Hepatocyte (in vitro differentiated cells): ENCODE data around the gene VENTX.

Experiments used
- EZH2 ChIP-seq: fragments of 200-600 bp; sonication (generic); IDR thresholded peaks from 2 replicates; pipeline ENCODE4 v1.6.1; 2016; ENCODE audit warnings: antibody characterized with exemption, mild to moderate bottlenecking, borderline replicate concordance
- EZH2phosphoT487 ChIP-seq: fragments of 200-600 bp; sonication (generic); IDR thresholded peaks from one replicate; pipeline ENCODE4 v1.6.1; 2018; ENCODE audit warnings: antibody characterized with exemption, mild to moderate bottlenecking, low read depth, moderate library complexity; ENCODE audit not compliant: unreplicated experiment, severe bottlenecking
- TF ChIP-seq, protein P1 (sequence below): fragments of 200-600 bp; sonication (generic); IDR thresholded peaks from 2 replicates; pipeline ENCODE4 v1.5.1; 2016; ENCODE audit warnings: antibody characterized with exemption, mild to moderate bottlenecking; ENCODE audit not compliant: poor library complexity

DNA sequence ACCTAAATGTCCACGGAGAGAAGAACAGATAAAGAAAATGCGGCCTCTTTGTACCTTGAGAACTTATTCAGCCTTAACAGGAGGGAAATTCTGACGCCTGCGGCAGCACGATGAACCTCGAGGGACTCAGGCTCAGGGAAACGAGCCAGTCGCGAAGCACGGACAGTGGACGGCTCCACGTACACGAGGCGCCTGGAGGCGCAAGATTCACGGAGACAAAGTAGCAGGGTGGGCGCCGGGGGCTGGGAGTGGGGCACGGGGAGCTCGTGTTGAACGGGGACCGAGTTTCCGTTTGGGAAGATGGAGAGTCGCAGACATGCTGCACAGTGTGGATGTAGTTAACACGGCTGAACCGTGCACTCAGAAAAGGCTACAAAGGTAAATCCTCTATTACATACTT is 20.9 kb upstream of the VENTX start:
- TF ChIP-seq, protein P1, sequence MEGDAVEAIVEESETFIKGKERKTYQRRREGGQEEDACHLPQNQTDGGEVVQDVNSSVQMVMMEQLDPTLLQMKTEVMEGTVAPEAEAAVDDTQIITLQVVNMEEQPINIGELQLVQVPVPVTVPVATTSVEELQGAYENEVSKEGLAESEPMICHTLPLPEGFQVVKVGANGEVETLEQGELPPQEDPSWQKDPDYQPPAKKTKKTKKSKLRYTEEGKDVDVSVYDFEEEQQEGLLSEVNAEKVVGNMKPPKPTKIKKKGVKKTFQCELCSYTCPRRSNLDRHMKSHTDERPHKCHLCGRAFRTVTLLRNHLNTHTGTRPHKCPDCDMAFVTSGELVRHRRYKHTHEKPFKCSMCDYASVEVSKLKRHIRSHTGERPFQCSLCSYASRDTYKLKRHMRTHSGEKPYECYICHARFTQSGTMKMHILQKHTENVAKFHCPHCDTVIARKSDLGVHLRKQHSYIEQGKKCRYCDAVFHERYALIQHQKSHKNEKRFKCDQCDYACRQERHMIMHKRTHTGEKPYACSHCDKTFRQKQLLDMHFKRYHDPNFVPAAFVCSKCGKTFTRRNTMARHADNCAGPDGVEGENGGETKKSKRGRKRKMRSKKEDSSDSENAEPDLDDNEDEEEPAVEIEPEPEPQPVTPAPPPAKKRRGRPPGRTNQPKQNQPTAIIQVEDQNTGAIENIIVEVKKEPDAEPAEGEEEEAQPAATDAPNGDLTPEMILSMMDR = no peak
- TF ChIP-seq EZH2phosphoT487 (no peak), EZH2 (no peak)
